Right renal pelvis (tissue), 4 donors: ENCODE measurements around the gene LRRC52. TPM values are rescaled to one million over a fixed set of nuclear protein-coding genes. Genes with fewer than 3 reads are reported as not detected.

ENCODE experiments used
- DNase-seq, 4 donors: peaks; one replicate each; pipeline ENCODE4 v3.0.0-alpha.2; 2013; ENCODE audit warnings: low read depth in 4 of 4, low spot score in 3 of 4, missing footprints in 1 of 4
- polyA plus RNA-seq, 4 donors: library from polyadenylated mRNA; unstranded; fragments of 120-200 nt; gene quantifications; one replicate each; pipeline ENCODE4 v1.2.1, GENCODE V29; 2013; ENCODE audit not compliant: insufficient read length in 4 of 4

The LRRC52 gene
- polyA plus RNA-seq, 4 donors = 0.09 TPM; not detected in 3

DNA sequence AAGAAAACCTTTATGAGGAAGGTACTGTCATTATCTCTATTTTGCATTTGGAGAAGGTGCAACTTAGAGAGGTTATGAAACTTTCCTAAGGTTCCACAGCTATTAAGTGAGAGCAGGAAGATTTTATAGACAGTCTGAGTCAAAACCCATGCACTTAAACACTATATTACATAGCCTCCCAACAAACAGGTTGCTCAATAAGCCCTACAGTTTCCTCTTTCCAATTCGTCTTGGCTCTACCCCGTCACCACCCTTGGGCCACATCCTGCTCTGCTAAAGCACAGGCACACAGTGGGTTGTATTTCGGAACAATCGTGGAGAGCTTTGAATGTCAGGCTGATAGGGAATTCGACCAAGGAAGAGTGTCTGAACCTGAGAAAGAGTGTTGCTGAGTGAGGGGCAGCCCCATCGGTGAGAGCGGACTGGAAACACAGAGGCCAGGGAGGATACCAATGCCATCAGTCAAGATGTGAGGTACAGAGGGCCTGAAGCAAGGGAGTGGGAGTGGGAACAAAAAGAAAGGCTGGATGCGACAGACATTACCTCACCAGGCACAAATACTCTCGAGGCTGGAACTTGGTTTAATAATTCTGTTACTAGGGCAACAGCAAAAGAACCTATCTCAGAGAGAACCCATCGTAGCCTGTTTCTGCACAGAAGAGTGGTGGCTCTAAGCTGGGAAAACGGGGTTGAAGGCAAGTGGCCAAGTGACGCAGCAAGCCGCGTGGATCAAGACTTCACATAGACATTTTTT is 6.3 kb upstream of the LRRC52 start:
- DNase-seq = no peak

DNA sequence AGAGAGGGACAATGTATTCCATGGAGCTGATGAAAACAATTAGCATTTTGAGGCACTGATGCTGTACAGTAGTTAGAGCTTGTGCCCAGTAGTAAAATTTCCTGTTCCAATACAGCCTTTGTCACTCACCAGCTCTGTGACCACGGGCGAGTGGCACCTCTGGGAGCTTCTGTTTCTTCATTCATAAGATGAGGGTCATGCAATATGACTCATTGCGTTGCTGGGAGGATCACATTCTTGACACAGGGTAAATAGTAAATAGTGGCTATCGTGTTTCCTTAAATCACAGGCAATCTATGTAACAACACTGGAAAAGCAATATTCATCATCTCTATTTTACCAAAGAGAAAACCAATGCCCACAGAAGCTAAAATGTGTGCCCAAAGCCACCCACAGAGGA is 4.5 kb upstream of the LRRC52 start:
- no peak for DNase-seq

DNA sequence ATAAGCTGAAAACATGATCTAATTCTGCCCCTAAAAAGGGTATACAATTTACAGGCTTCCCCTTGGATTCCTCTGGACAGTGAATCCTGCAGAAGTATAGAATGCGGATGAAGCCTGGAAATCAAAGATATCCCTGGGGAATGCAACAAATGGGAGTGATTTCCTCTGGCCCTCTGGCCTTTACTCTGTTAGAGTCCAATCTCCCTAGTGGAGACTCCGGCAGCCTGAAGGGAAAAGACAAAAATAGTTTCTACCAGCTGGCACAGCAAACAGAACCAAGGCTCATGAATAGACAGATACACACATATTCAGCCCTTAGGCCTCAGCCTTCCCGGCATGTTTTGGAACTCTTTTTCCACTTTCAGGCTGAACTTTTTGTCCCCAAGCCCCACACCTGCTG is 3.9 kb upstream of the LRRC52 start:
- no peak for DNase-seq

GRCh38 chr1:165542015-165542631 is 1.7 kb upstream of the LRRC52 start:
- no peak for DNase-seq

DNA sequence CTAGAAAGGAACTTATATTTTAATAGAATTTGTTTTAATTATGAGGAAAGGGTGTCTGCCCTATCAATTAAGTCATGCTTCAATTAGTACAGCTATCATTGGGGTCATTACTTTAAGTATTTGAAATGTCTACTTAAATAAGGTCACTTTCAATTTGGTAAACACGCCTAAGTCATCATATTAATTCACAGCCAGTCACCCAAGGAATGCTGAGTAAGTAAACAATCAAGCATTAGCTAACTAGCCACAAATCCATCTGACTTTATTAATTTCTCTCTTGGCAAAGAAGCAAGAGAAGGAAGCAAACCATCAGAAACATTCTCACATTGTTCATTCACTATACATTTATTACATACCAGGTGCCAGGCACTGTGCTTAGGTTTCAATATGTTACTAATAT is 1.2 kb upstream of the LRRC52 start:
- DNase-seq = no peak

GRCh38 chr1:165544996-165545395 is 1.2 kb downstream of the LRRC52 start:
- DNase-seq = no peak

- DNase-seq = no peak
These were observed 2.2 kb downstream of the LRRC52 start for GRCh38 chr1:165545974-165546373.

GRCh38 chr1:165549973-165550372 is 6.2 kb downstream of the LRRC52 start:
- no peak for DNase-seq

DNA sequence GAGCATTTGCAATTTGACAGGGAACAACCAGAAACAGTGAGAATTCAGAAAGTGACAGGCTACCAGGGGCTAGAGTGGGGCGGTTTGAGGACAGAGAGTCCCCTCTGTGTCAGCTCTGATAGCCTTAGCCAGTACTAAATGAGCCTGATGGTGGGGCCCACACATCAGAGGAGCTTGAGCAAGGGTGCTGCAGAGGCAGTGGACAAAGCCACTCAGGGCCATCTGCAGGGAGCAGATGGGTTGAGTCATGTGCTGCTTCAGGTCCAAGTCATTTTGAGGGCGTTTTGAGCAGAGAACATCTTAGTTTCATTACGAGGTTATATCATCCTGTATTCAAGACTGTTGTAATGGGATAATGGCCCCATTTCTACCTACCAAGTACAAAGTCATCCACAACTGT is 7.7 kb downstream of the LRRC52 start:
- DNase-seq = no peak

- no peak for DNase-seq
These were observed 17.3 kb downstream of the LRRC52 start for GRCh38 chr1:165560883-165561656.

DNA sequence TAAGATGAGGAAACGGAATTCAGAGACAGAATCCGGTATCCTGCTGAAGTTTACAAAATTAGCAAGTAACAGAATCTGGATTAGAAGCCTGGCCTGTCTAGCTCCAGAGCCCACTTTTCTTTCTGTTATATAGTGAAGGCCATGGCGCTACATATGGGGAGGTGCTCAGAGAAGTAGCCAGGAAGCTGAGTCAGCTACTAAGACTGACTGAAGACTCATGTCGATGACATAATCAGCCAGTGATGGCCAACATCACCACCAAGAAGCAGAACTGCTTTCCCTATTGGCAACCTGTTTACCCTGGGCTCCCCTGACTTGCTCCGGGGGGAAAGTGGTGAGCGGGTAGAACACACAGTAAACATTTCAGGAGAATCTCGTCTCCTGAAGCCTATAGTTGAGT is 18.8 kb downstream of the LRRC52 start:
- no peak for DNase-seq

DNA sequence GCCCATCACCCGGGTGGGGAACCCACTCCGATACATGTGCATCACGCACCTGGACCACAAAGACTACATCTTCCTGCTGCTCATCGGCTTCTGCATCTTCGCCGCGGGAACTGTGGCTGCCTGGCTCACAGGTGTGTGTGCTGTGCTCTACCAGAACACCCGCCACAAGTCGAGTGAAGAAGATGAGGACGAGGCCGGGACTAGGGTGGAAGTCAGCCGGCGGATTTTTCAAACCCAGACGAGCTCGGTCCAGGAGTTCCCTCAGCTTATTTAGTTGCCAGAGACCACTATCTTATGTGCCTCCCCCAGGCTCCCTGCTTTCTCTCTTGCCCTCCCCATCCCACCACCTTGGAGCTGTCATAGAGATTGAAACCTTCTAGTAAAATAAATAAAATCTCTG is 19.8 kb downstream of the LRRC52 start:
- no peak for DNase-seq

DNA sequence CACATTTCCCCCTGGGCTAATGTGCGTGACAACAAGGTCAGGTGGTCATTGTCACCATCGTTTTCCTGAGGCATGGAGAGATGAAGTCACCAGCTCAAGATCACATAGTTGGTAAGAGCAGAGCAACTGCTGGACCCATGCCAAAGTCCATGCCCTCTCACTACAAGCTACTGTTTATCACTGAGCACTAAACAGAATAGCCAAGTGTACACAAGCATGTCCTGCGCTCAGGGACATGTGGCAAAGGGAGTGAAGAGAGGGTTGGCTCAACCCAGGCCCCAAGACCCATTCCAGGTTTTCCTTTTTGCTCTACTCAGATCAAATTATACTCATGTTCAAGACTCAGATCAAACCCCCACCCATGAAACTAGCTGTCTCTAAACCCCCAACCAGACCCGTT is 20.8 kb downstream of the LRRC52 start:
- no peak for DNase-seq

DNA sequence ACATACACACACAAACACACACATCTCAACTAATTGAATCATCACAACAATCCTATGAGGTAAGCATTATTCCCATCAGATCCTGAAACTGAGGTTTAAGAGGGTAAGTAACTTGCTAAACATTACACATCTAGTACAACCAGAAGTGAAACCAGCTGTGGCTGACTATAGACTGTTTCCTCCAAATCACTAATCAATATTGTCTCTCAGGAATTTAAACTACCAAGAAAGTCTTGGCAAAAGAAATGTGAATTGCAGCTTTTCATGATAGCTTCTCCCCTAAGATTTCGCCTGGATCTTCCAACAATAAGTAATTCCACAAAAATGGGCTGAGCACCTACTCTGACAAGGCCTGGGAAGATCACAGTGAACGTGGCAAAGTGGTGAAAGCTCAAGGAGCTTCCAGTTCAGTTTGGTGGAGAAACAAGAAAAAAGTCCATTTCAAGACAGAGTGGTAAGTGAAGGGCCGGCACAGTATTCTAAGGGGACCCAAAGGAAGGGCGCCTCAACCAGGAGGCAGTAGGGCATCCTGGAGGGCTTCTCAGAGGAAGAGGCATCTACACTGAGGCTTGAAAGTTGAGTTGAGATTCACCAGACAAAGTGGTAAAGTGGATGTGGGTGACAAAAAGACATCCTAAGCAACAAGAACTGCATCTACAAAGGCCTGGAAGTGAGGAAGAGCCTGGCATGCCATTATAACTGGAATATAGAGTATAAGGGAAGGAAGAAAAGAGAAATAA is 22.1 kb downstream of the LRRC52 start:
- DNase-seq = no peak

GRCh38 chr1:165570078-165570477 is 26.3 kb downstream of the LRRC52 start:
- DNase-seq = no peak

- no peak for DNase-seq
These were observed 30.0 kb downstream of the LRRC52 start for GRCh38 chr1:165573787-165574186.

DNA sequence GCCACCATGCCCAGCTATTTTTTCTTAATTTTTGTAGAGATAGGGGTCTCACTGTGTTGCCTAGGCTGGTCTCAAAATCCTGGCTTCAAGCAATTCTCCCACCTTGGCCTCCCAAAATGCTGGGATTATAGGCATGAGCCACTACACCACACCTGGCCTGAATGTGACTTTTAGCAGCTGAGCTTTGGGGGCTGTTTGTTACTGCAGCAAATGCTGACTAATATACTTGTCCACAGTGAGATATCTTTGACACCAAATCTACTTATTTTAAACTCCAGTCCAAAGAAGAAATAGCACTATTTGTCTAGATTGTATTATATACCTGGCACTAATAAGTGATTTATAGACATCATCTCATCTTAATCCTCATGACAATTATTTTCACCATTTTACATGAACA is 30.5 kb downstream of the LRRC52 start:
- no peak for DNase-seq

DNA sequence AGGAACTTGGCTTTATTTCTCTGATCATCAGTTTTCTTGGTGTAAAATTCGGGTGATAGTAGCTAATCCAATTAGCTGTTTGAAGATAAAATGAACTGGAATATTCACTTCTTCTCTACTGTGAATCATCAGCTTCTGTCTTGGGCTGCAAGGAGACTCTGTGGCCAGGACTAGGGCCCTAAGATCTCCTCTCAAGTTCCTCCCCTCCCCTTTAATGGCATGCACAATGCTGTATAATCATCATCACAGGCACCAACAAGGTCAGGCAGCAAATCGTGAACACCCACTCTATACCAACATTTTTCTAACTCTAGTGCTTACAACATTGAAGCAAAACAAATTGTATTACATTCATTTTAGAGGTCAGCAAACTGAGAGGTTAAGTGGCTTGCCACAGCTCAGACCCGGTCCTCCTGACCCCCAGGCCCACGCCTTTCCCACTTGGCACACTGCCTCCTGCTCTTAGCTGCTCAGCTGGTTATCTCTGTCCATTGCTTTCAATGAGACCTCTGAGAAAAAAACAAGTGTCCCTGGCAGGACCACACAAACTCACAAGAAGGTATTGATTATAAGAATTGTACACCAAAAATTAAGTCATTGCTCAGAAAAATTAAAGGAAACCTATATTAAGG is 31.8 kb downstream of the LRRC52 start:
- DNase-seq = no peak

GRCh38 chr1:165576536-165576935 is 32.7 kb downstream of the LRRC52 start:
- no peak for DNase-seq

DNA sequence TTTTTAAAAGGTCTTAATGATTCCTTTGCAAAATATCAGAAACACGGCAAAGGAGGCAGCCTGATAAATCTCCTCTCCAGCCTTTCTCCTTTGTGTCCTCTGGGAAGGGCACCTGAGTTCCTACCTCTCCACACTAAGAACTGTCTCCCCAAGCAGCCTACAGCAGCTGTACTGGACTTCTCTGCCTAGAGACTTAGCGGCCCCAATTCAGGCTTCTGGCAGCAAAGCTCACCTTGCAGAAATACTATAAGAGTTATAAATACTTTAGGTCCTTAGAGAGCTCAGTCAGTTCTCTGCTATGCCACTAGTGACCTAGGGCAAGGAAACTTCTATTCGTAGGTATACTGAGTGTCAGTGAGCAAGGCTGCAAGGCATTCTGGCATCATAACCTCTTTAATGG is 33.9 kb downstream of the LRRC52 start:
- DNase-seq = no peak
